ENCODE results near the gene UBE2E1.

UBE2E1 gene

DNA sequence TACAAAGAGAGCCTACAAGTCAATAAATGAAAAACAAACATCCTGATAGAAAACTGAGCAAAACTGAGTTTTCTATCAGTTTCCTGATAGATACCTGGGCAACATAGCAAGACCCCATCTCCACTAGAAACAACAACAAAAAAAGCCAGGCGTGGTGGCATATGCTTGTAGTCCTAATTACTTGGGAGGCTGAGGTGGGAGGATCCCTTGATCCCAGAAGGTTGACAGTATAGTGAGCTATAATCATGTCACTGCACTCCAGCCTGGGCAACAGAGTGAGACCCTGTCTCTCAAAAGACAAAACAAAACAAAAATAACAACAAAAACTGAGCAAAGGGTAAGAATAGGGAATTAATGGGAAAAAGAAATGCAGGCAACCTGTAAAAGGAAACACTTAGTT is 23.9 kb upstream of the UBE2E1 start:
- Histone ChIP-seq H3K36me3 (ENCODE audit: insufficient read depth, low read length) (no peaks in the 10 kb centered on the region), H3K9ac (ENCODE audit: insufficient read length) (no peak overlapping the region), H3K4me3 (no peak overlapping the region), H3K27ac (no peak overlapping the region), H3K9me3 (ENCODE audit: low read depth, low read length) (no peaks in the 10 kb centered on the region)
- TF ChIP-seq POLR2AphosphoS5 (IDR thresholded peaks at IDR 0.05; ENCODE audit: borderline replicate concordance, low read depth, low read length), result no peak
- TF ChIP-seq FOXP2 (optimal IDR thresholded peaks at IDR 0.05; ENCODE audit: control extremely low read depth, extremely low read length, insufficient read depth), result no peak
- TF ChIP-seq EZH2 (IDR thresholded peaks at IDR 0.05), result no peak
- DNase-seq (ENCODE audit: low read depth, low spot score), result no peak

DNA sequence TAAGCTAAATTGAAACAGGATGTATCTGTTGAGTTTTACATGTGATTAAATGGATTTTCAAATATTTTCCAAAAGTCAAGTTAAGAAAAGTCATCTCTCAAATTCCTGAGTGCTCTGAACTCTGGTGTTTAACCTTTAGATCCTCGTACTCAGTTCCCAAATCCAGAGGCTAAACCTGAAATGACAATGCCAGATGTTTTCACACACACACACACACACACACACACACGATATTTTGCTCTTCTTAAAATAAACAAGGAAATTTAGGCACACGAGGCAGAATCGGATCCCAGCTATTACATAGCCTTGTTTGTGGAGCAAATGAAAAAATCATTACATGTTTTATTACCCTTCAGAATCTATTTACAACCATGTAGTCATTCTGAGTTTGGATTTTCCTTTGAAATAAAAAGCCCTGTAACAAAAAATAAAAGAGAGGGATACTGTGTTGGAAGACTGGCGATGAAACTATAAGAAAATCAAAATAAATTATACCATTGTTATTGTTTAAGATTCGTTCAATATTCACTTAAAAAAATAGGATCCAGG is 20.6 kb upstream of the UBE2E1 start:
- no peaks in the 10 kb centered on the region for H3K36me3 ChIP-seq (ENCODE audit: insufficient read depth, low read length)
- TF ChIP-seq POLR2AphosphoS5 (IDR thresholded peaks at IDR 0.05; ENCODE audit: borderline replicate concordance, low read depth, low read length) (no peak), EZH2 (IDR thresholded peaks at IDR 0.05) (no peak), FOXP2 (optimal IDR thresholded peaks at IDR 0.05; ENCODE audit: control extremely low read depth, extremely low read length, insufficient read depth) (no peak)
- H3K27ac ChIP-seq, result no peak overlapping the region
- no peak overlapping the region for H3K9ac ChIP-seq (ENCODE audit: insufficient read length)
- H3K9me3 ChIP-seq (ENCODE audit: low read depth, low read length), result no peaks in the 10 kb centered on the region
- DNase-seq (ENCODE audit: low read depth, low spot score), result no peak
- no peak overlapping the region for H3K4me3 ChIP-seq

DNA sequence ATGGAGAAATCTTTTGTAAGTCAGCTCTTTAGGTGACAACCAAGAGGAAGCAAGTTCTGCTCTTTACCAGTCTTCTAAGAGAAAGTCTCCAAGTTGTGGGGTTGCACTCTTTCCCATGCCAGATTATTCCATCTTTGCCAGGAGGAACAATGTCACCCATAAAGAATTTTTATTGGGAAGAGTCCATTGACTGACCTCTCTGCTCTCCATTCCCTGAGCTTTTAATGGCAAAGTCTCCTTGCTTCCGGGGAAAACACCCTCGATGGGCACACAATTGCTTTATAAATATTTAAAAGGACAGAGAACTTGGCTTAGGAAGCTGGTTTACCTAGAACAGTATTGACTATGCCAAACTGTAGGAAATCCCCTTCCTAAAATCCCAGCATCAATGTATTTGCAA is 19.9 kb upstream of the UBE2E1 start:
- no peak for TF ChIP-seq POLR2AphosphoS5 (IDR thresholded peaks at IDR 0.05; ENCODE audit: borderline replicate concordance, low read depth, low read length)
- no peak for TF ChIP-seq FOXP2 (optimal IDR thresholded peaks at IDR 0.05; ENCODE audit: control extremely low read depth, extremely low read length, insufficient read depth)
- TF ChIP-seq EZH2 (IDR thresholded peaks at IDR 0.05), result no peak
- no peak overlapping the region for H3K9ac ChIP-seq (ENCODE audit: insufficient read length)
- H3K9me3 ChIP-seq (ENCODE audit: low read depth, low read length), result no peaks in the 10 kb centered on the region
- no peak overlapping the region for H3K4me3 ChIP-seq
- H3K36me3 ChIP-seq (ENCODE audit: insufficient read depth, low read length), result no peaks in the 10 kb centered on the region
- DNase-seq (ENCODE audit: low read depth, low spot score), result no peak
- H3K27ac ChIP-seq, result no peak overlapping the region

DNA sequence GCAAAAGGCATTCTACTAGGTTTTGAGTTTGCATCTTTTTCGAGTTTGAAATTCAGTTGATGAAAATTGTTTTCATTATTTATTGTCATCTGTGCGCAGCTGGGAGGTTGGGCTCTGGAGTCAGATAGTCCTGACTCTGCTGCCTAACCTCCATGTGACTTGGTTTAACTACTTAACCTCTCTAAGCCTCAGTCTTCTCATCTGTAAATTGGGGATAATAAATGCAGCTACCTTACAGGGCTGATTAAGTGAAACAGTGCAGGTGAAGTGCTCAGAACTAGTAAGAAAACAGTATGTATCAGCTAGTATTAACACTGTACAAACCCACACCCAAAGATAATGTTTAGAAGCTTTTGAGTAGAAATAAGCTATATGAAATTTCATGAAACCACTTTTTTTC is 14.1 kb upstream of the UBE2E1 start:
- Histone ChIP-seq H3K4me3 (no peak overlapping the region), H3K36me3 (ENCODE audit: insufficient read depth, low read length) (no peaks in the 10 kb centered on the region), H3K9me3 (ENCODE audit: low read depth, low read length) (no peaks in the 10 kb centered on the region), H3K9ac (ENCODE audit: insufficient read length) (no peak overlapping the region), H3K27ac (no peak overlapping the region)
- no peak for DNase-seq (ENCODE audit: low read depth, low spot score)
- TF ChIP-seq EZH2 (IDR thresholded peaks at IDR 0.05), result no peak
- no peak for TF ChIP-seq FOXP2 (optimal IDR thresholded peaks at IDR 0.05; ENCODE audit: control extremely low read depth, extremely low read length, insufficient read depth)
- TF ChIP-seq POLR2AphosphoS5 (IDR thresholded peaks at IDR 0.05; ENCODE audit: borderline replicate concordance, low read depth, low read length), result no peak

DNA sequence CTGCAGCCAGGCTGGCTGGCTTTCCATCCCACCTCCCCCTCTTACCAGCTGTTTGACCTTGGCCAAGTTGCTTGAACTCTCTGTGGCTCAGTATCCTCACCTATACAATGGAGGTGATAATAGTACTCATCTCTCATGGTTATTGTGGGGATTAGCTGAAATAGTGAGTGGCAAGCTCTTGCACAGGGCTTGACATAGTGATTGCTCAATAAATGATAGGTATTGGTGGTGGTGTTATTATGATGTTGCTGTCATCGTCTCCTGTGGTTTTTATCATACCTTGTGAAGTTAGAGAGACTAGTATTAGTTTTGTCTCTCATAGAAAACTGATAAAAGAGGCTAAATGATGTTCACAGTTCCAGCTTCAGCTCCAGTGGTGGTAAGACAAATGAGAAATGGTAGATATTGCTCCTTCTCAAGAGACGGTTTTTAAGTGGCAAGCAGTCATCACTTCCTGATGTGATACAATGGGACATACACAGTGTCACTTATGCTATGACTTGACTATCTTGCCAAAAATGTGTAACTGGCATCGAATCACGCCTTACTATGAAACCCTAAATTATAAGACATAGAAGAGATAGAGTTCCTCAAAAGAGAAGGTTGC is 12.1 kb upstream of the UBE2E1 start:
- no peak for TF ChIP-seq FOXP2 (optimal IDR thresholded peaks at IDR 0.05; ENCODE audit: control extremely low read depth, extremely low read length, insufficient read depth)
- TF ChIP-seq EZH2 (IDR thresholded peaks at IDR 0.05), result no peak
- TF ChIP-seq POLR2AphosphoS5 (IDR thresholded peaks at IDR 0.05; ENCODE audit: borderline replicate concordance, low read depth, low read length), result no peak
- H3K27ac ChIP-seq, result no peak overlapping the region
- H3K36me3 ChIP-seq (ENCODE audit: insufficient read depth, low read length), result no peaks in the 10 kb centered on the region
- DNase-seq (ENCODE audit: low read depth, low spot score), result no peak
- no peak overlapping the region for H3K4me3 ChIP-seq
- no peak overlapping the region for H3K9ac ChIP-seq (ENCODE audit: insufficient read length)
- H3K9me3 ChIP-seq (ENCODE audit: low read depth, low read length), result no peaks in the 10 kb centered on the region

DNA sequence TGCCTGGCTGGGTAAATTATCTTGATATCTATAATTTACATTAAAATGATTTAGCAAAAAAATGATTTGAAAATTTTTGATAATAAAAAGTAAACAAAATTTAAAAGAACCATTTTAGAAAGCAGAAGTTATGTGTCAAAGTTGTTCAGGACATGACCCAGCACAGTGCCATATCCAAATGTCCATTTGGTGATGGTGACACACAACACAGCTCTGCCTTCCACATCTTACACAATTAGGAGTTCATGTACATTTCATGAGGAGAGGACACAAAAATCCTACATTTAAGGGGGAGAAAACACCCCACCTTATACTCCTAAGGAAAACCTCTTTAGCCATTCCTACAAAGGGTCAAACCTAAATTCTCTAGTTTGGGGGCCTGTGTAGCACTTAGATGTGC is 10.7 kb upstream of the UBE2E1 start:
- DNase-seq (ENCODE audit: low read depth, low spot score), result no peak
- H3K9ac ChIP-seq (ENCODE audit: insufficient read length), result no peak overlapping the region
- no peak overlapping the region for H3K27ac ChIP-seq
- no peak overlapping the region for H3K4me3 ChIP-seq
- no peaks in the 10 kb centered on the region for H3K9me3 ChIP-seq (ENCODE audit: low read depth, low read length)
- TF ChIP-seq FOXP2 (optimal IDR thresholded peaks at IDR 0.05; ENCODE audit: control extremely low read depth, extremely low read length, insufficient read depth) (no peak), EZH2 (IDR thresholded peaks at IDR 0.05) (no peak), POLR2AphosphoS5 (IDR thresholded peaks at IDR 0.05; ENCODE audit: borderline replicate concordance, low read depth, low read length) (no peak)
- H3K36me3 ChIP-seq (ENCODE audit: insufficient read depth, low read length), result no peaks in the 10 kb centered on the region

DNA sequence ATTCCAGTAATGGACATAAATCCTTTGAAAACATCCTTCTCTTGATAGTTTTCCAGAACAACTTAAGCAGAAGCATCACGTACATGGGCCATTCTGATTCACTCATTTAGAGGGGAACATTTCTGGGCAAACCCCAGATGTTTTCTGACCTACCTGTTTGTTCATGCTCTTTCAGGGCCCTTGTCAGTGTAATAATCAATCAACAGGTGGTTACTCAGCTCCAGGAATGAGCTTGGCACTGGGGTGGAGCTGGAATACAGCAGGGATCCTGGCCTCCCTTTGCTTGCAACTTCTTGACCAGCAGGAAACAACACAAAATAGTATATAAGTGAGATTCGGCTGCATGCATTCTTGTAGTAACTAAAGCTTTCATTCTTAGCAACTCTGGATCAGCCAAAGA is 9.2 kb upstream of the UBE2E1 start:
- H3K9ac ChIP-seq (ENCODE audit: insufficient read length), result no peak overlapping the region
- H3K36me3 ChIP-seq (ENCODE audit: insufficient read depth, low read length), result no peaks in the 10 kb centered on the region
- DNase-seq (ENCODE audit: low read depth, low spot score), result no peak
- TF ChIP-seq FOXP2 (optimal IDR thresholded peaks at IDR 0.05; ENCODE audit: control extremely low read depth, extremely low read length, insufficient read depth), result no peak
- TF ChIP-seq POLR2AphosphoS5 (IDR thresholded peaks at IDR 0.05; ENCODE audit: borderline replicate concordance, low read depth, low read length), result no peak
- TF ChIP-seq EZH2 (IDR thresholded peaks at IDR 0.05), result no peak
- no peak overlapping the region for H3K27ac ChIP-seq
- no peak overlapping the region for H3K4me3 ChIP-seq
- H3K9me3 ChIP-seq (ENCODE audit: low read depth, low read length), result no peaks in the 10 kb centered on the region

DNA sequence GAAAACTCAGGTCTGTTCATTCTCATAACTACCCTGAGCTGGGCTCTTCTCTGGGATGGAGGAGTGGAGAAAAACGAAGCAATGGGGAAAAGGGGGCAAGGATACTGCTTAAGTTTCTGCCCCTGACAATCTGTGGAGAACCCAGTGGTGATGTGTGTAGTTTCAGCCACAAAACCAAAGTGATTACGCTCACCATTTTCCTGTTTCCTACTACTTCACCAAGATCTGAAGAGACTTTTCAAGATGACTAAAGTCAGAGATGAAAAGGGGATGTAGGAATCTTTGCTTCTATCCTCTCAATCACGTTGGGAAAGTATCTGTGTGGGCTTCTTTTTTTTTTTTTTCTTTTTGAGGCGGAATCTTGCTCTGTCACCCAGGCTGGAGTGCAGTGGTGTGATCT is 8.3 kb upstream of the UBE2E1 start:
- H3K4me3 ChIP-seq, result no peak overlapping the region
- H3K36me3 ChIP-seq (ENCODE audit: insufficient read depth, low read length), result no peaks in the 10 kb centered on the region
- no peaks in the 10 kb centered on the region for H3K9me3 ChIP-seq (ENCODE audit: low read depth, low read length)
- no peak overlapping the region for H3K9ac ChIP-seq (ENCODE audit: insufficient read length)
- H3K27ac ChIP-seq, result no peak overlapping the region
- no peak for DNase-seq (ENCODE audit: low read depth, low spot score)
- TF ChIP-seq EZH2 (IDR thresholded peaks at IDR 0.05) (no peak), POLR2AphosphoS5 (IDR thresholded peaks at IDR 0.05; ENCODE audit: borderline replicate concordance, low read depth, low read length) (no peak), FOXP2 (optimal IDR thresholded peaks at IDR 0.05; ENCODE audit: control extremely low read depth, extremely low read length, insufficient read depth) (no peak)

DNA sequence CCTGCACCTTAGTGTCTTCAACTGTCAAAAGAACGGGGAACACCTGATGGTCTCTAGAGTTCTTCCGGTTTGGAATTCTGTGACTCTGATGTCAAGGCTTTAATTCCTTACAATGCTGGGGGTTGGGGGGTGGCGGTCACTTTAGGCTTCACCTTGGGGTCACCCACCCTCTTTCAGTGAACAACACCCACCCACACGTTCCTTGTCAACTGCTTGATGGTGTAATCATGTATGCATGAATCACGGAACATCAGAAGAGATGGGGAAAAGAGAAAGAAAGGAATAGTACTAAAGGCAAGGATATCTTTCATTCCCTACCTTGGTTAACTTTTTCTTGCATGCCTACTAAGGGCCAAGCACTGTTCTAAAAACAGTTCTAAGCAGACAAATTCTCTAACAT is 7.3 kb upstream of the UBE2E1 start:
- no peak for DNase-seq (ENCODE audit: low read depth, low spot score)
- H3K9ac ChIP-seq (ENCODE audit: insufficient read length), result no peak overlapping the region
- TF ChIP-seq FOXP2 (optimal IDR thresholded peaks at IDR 0.05; ENCODE audit: control extremely low read depth, extremely low read length, insufficient read depth) (no peak), EZH2 (IDR thresholded peaks at IDR 0.05) (no peak), POLR2AphosphoS5 (IDR thresholded peaks at IDR 0.05; ENCODE audit: borderline replicate concordance, low read depth, low read length) (no peak)
- no peaks in the 10 kb centered on the region for H3K36me3 ChIP-seq (ENCODE audit: insufficient read depth, low read length)
- H3K27ac ChIP-seq, result no peak overlapping the region
- H3K4me3 ChIP-seq, result no peak overlapping the region
- no peaks in the 10 kb centered on the region for H3K9me3 ChIP-seq (ENCODE audit: low read depth, low read length)
